IMR-90 (cell line): ENCODE data around the gene PODXL2. TPM values are rescaled to one million over a fixed set of nuclear protein-coding genes. Genes with fewer than 3 reads are reported as not detected.

Experiments used
- ATAC-seq: fragments of 200-7000 bp; cut with Tn5 transposase; 2 replicates; pipeline ENCODE4 v1.9.1; 2020; ENCODE audit warnings: low read depth, mild to moderate bottlenecking, moderate library complexity
- BruUV-seq: library from RNA; stranded (reverse); fragments of 400-500 nt; replicated peaks from 2 replicates; lab custom pipeline; 2021; lab: Mats Ljungman, UMichigan
- CTCF ChIA-PET: fragments of 300-600 bp; formaldehyde crosslinking; extraction: SDS; loops from one replicate; lab custom pipeline; 2021; ENCODE audit warnings: antibody characterized with exemption; lab: Yijun Ruan, JAX
- POLR2A ChIA-PET: fragments of 300-600 bp; sonication (Branson Sonifier 250); formaldehyde crosslinking; loops from one replicate; lab custom pipeline; 2022; ENCODE audit warnings: antibody characterized with exemption; ENCODE audit not compliant: unreplicated experiment; lab: Charles Lee
- DNase-seq: peaks from one replicate; pipeline ENCODE4 v3.0.0; 2013
- H2AFZ ChIP-seq: replicated peaks from 2 replicates; pipeline ENCODE3; 2013; ENCODE audit warnings: low read length, mild to moderate bottlenecking; ENCODE audit not compliant: poor library complexity
- H2AK5ac ChIP-seq: 2 replicates; pipeline ENCODE4 v1.6.1; 2013; ENCODE audit warnings: low read depth, low read length, inconsistent platforms
- H2AK9ac ChIP-seq: replicated peaks from 2 replicates; pipeline ENCODE3; 2013; ENCODE audit warnings: mild to moderate bottlenecking, low read depth, low read length, moderate library complexity; ENCODE audit not compliant: poor library complexity
- H2BK120ac ChIP-seq: 2 replicates; pipeline ENCODE4 v1.6.1; 2013; ENCODE audit warnings: low read depth, low read length, inconsistent platforms
- H2BK15ac ChIP-seq: 3 replicates; pipeline ENCODE4 v1.6.1; 2013; ENCODE audit warnings: low read depth, low read length, inconsistent platforms
- H2BK20ac ChIP-seq: 2 replicates; pipeline ENCODE4 v1.6.1; 2013; ENCODE audit warnings: low read depth, mild to moderate bottlenecking, inconsistent platforms, low read length, moderate library complexity
- H2BK5ac ChIP-seq: 2 replicates; pipeline ENCODE4 v1.6.1; 2013; ENCODE audit warnings: mild to moderate bottlenecking, low read depth, low read length, inconsistent platforms; ENCODE audit not compliant: poor library complexity, severe bottlenecking
- H3K14ac ChIP-seq: replicated peaks from 2 replicates; pipeline ENCODE4 v1.6.1; 2013; ENCODE audit warnings: low read depth, low read length, inconsistent platforms
- H3K18ac ChIP-seq: 2 replicates; pipeline ENCODE4 v1.6.1; 2013; ENCODE audit warnings: low read depth, low read length, control low read depth
- H3K23ac ChIP-seq: 2 replicates; pipeline ENCODE4 v1.6.1; 2013; ENCODE audit warnings: low read depth, low read length, inconsistent platforms
- H3K27ac ChIP-seq: 2 replicates; pipeline ENCODE4 v1.5.1; 2013; ENCODE audit warnings: mild to moderate bottlenecking, control low read depth, low read length; ENCODE audit not compliant: insufficient read depth
- H3K27me3 ChIP-seq: 2 replicates; pipeline ENCODE4 v1.6.1; 2013; ENCODE audit warnings: low read length; ENCODE audit not compliant: control insufficient read depth, insufficient read depth
- H3K36me3 ChIP-seq: 2 replicates; pipeline ENCODE4 v1.6.1; 2013; ENCODE audit warnings: low read length, mixed read lengths; ENCODE audit not compliant: control insufficient read depth, insufficient read depth
- H3K4ac ChIP-seq: 2 replicates; pipeline ENCODE4 v1.6.1; 2013; ENCODE audit warnings: low read depth, low read length, inconsistent platforms
- H3K4me1 ChIP-seq: 2 replicates; pipeline ENCODE4 v1.6.1; 2013; ENCODE audit warnings: low read length, mixed read lengths; ENCODE audit not compliant: control insufficient read depth, insufficient read depth
- H3K4me2 ChIP-seq: 2 replicates; pipeline ENCODE4 v1.6.1; 2013; ENCODE audit warnings: low read depth, mild to moderate bottlenecking, control low read depth, low read length, moderate library complexity
- H3K4me3 ChIP-seq: 2 replicates; pipeline ENCODE4 v1.5.1; 2013; ENCODE audit warnings: low read depth, mild to moderate bottlenecking, control low read depth, low read length, moderate library complexity; ENCODE audit not compliant: insufficient read depth
- H3K56ac ChIP-seq: 2 replicates; pipeline ENCODE4 v1.6.1; 2013; ENCODE audit warnings: low read length, inconsistent platforms; ENCODE audit not compliant: insufficient read depth; ENCODE audit errors: extremely low read depth
- H3K79me1 ChIP-seq, 2 experiments: 2 replicates each; pipeline ENCODE4 v1.6.1; 2013; ENCODE audit warnings: low read length in 2 of 2, inconsistent platforms in 1 of 2, low read depth in 1 of 2
- H3K9ac ChIP-seq: 2 replicates; pipeline ENCODE4 v1.6.1; 2013; ENCODE audit warnings: low read depth, low read length, control low read depth
- H3K9me1 ChIP-seq: 2 replicates; pipeline ENCODE4 v1.6.1; 2013; ENCODE audit warnings: low read length, inconsistent platforms; ENCODE audit not compliant: insufficient read depth
- H3K9me3 ChIP-seq: 2 replicates; pipeline ENCODE4 v1.6.1; 2013; ENCODE audit warnings: low read length; ENCODE audit not compliant: control insufficient read depth, insufficient read depth
- H4K20me1 ChIP-seq: 2 replicates; pipeline ENCODE4 v1.6.1; 2013; ENCODE audit warnings: low read length, inconsistent platforms; ENCODE audit not compliant: insufficient read depth
- H4K5ac ChIP-seq: 2 replicates; pipeline ENCODE4 v1.6.1; 2013; ENCODE audit warnings: mild to moderate bottlenecking, low read depth, low read length, control low read depth
- H4K8ac ChIP-seq, 2 experiments: 2 replicates each; pipeline ENCODE4 v1.6.1; 2013; ENCODE audit warnings: low read depth in 2 of 2, low read length in 2 of 2, control low read depth in 1 of 2, inconsistent platforms in 1 of 2
- H4K91ac ChIP-seq: 2 replicates; pipeline ENCODE4 v1.6.1; 2013; ENCODE audit warnings: low read depth, low read length, inconsistent platforms; ENCODE audit not compliant: insufficient read depth
- BHLHE40 ChIP-seq: fragments of 150-350 bp; IDR thresholded peaks from 2 replicates; pipeline ENCODE4 v1.6.1; 2016; ENCODE audit warnings: mild to moderate bottlenecking, low read depth, low read length
- CEBPB ChIP-seq: IDR thresholded peaks from 2 replicates; pipeline ENCODE4 v1.6.1; 2012; ENCODE audit warnings: low read depth, low read length, improper control_type of control experiment
- CHD1 ChIP-seq: IDR thresholded peaks from 2 replicates; pipeline ENCODE4 v1.6.1; 2012; ENCODE audit warnings: low read depth, low read length, improper control_type of control experiment
- CTCF ChIP-seq: conservative IDR thresholded peaks from 2 replicates; pipeline ENCODE4 v1.5.1; 2012; ENCODE audit warnings: mild to moderate bottlenecking, low read depth, low read length, improper control_type of control experiment
- ELK1 ChIP-seq: fragments of 150-350 bp; IDR thresholded peaks from 2 replicates; pipeline ENCODE4 v1.6.1; 2016; ENCODE audit warnings: low read depth, mild to moderate bottlenecking, low read length, moderate library complexity, borderline replicate concordance
- FOS ChIP-seq: fragments of 150-350 bp; IDR thresholded peaks from 2 replicates; pipeline ENCODE4 v1.6.1; 2016; ENCODE audit warnings: low read depth, low read length
- MAFK ChIP-seq: IDR thresholded peaks from 2 replicates; pipeline ENCODE4 v1.6.1; 2012; ENCODE audit warnings: low read depth, low read length, improper control_type of control experiment
- MAZ ChIP-seq: IDR thresholded peaks from 2 replicates; pipeline ENCODE4 v1.6.1; 2012; ENCODE audit warnings: low read depth, mild to moderate bottlenecking, low read length, improper control_type of control experiment, moderate library complexity, borderline replicate concordance
- MXI1 ChIP-seq: IDR thresholded peaks from 2 replicates; pipeline ENCODE4 v1.6.1; 2012; ENCODE audit warnings: low read depth, mild to moderate bottlenecking, low read length, moderate library complexity, borderline replicate concordance
- NFE2L2 ChIP-seq: fragments of 150-350 bp; IDR thresholded peaks from 2 replicates; pipeline ENCODE4 v1.6.1; 2016; ENCODE audit warnings: low read depth, mild to moderate bottlenecking, low read length
- POLR2A ChIP-seq: IDR thresholded peaks from 2 replicates; pipeline ENCODE4 v1.6.1; 2012; ENCODE audit warnings: mild to moderate bottlenecking, low read depth, low read length
- RAD21 ChIP-seq: IDR thresholded peaks from 2 replicates; pipeline ENCODE4 v1.6.1; 2012; ENCODE audit warnings: low read length, improper control_type of control experiment
- RCOR1 ChIP-seq: IDR thresholded peaks from 2 replicates; pipeline ENCODE4 v1.6.1; 2012; ENCODE audit warnings: mild to moderate bottlenecking, low read length, improper control_type of control experiment; ENCODE audit not compliant: insufficient replicate concordance
- RFX5 ChIP-seq: IDR thresholded peaks from 2 replicates; pipeline ENCODE4 v1.8.0; 2012; ENCODE audit warnings: low read depth, mild to moderate bottlenecking, low read length, moderate library complexity
- SMC3 ChIP-seq: fragments of 150-350 bp; IDR thresholded peaks from 2 replicates; pipeline ENCODE4 v1.6.1; 2016; ENCODE audit warnings: low read depth, mild to moderate bottlenecking, antibody characterized with exemption, low read length, moderate library complexity
- USF2 ChIP-seq: fragments of 150-350 bp; IDR thresholded peaks from 2 replicates; pipeline ENCODE4 v1.6.1; 2017; ENCODE audit warnings: mild to moderate bottlenecking, antibody characterized with exemption, low read length, low read depth
- WGBS, 2 experiments: methylation state at CpG; one replicate each; pipeline versions ENCODE4 v1.1.5 to v1.1.7; 2013; ENCODE audit warnings: missing lambda C conversion rate in 2 of 2; ENCODE audit not compliant: insufficient read length in 1 of 2; ENCODE audit errors: extremely low coverage in 2 of 2; 5-methylcytosine and 5-hydroxymethylcytosine counted together
- dilution Hi-C: fragments of 300-500 bp; cut with HindIII; formaldehyde crosslinking; loops from one replicate; pipeline ENCODE4 v1.14.3; 2018; ENCODE audit warnings: low sequenced_read_pairs; ENCODE audit not compliant: unreplicated experiment
- in situ Hi-C: fragments of 300-500 bp; cut with MboI; formaldehyde crosslinking; loops from 3 replicates; pipeline ENCODE4 v1.14.3; 2019; ENCODE audit warnings: low sequenced_read_pairs, inconsistent platforms, mixed read lengths
- intact Hi-C: fragments of 100-400 bp; cut with micrococcal nuclease; formaldehyde crosslinking; loops from 2 replicates; pipeline ENCODE4 v1.10.0; 2022
- polyA plus RNA-seq, 3 experiments: library from polyadenylated mRNA; depleted of rRNA; stranded (reverse); fragments of >200 nt; gene quantifications; 2 replicates each; pipeline ENCODE4 v1.2.3, GENCODE V29; 2012; ENCODE audit warnings: low replicate concordance in 1 of 3
- total RNA-seq: library from RNA; depleted of rRNA; stranded (reverse); fragments of >200 nt; gene quantifications from 2 replicates; pipeline ENCODE4 v1.2.3, GENCODE V29; 2012

PODXL2 gene
- total and polyA plus RNA-seq, 2 of the 4 experiments (the other 2 are of a cell fraction), result 1.6 to 5.4 TPM

GRCh38 chr3:127647166-127647844 is 18.3 kb downstream of the PODXL2 start:
- Histone ChIP-seq H2AFZ (no peak overlapping the region), H4K5ac (no peak overlapping the region), H3K27ac (no peak overlapping the region), H3K56ac (no peak overlapping the region), H2AK9ac (no peak overlapping the region), H4K20me1 (no peaks in the 10 kb centered on the region), H2AK5ac (no peak overlapping the region), H3K9me1 (no peaks in the 10 kb centered on the region), H2BK120ac (no peak overlapping the region), H3K79me1 (no peaks in the 10 kb centered on the region), H2BK20ac (no peak overlapping the region), H3K23ac (no peak overlapping the region), H3K9me3 (no peaks in the 10 kb centered on the region), H2BK5ac (no peak overlapping the region), H3K14ac (no peak overlapping the region), H3K27me3 (peaks cover 16% of the 10 kb centered on the region), H3K36me3 (no peaks in the 10 kb centered on the region), H3K4me2 (no peak overlapping the region), H3K4me1 (no peaks in the 10 kb centered on the region), H3K4ac (no peak overlapping the region), H4K91ac (no peak overlapping the region), H3K18ac (no peak overlapping the region), H3K9ac (no peak overlapping the region), H3K4me3 (no peak overlapping the region), H4K8ac (no peak overlapping the region), H2BK15ac (no peak overlapping the region)
- no peak for TF ChIP-seq CHD1
- TF ChIP-seq SMC3, result no peak
- no peak for TF ChIP-seq NFE2L2
- TF ChIP-seq ELK1, result no peak
- no peak for TF ChIP-seq CEBPB
- no peak for TF ChIP-seq FOS
- TF ChIP-seq RFX5, result no peak
- TF ChIP-seq MXI1, result no peak
- no peak for TF ChIP-seq BHLHE40
- no peak for TF ChIP-seq CTCF
- TF ChIP-seq RCOR1, result no peak
- TF ChIP-seq USF2, result no peak
- no peak for TF ChIP-seq MAZ
- no peak for TF ChIP-seq POLR2A
- no peak for TF ChIP-seq RAD21
- no peak for TF ChIP-seq MAFK
- ChIA-PET CTCF (no interaction called here), POLR2A (no interaction called here)
- ATAC-seq (no peak), DNase-seq (no peak)
- intact Hi-C loops (no loop called here), in situ Hi-C loops (no loop called here), dilution Hi-C loops (no loop called here)
- 43% methylated on average over 8 of the region's 13 CpGs; no CpG with 5 or more reads in 1 of the 2 experiments for WGBS, 2 experiments
- no TSS peak for BruUV-seq
